ENCODE results near the gene SLCO4A1.

DNA sequence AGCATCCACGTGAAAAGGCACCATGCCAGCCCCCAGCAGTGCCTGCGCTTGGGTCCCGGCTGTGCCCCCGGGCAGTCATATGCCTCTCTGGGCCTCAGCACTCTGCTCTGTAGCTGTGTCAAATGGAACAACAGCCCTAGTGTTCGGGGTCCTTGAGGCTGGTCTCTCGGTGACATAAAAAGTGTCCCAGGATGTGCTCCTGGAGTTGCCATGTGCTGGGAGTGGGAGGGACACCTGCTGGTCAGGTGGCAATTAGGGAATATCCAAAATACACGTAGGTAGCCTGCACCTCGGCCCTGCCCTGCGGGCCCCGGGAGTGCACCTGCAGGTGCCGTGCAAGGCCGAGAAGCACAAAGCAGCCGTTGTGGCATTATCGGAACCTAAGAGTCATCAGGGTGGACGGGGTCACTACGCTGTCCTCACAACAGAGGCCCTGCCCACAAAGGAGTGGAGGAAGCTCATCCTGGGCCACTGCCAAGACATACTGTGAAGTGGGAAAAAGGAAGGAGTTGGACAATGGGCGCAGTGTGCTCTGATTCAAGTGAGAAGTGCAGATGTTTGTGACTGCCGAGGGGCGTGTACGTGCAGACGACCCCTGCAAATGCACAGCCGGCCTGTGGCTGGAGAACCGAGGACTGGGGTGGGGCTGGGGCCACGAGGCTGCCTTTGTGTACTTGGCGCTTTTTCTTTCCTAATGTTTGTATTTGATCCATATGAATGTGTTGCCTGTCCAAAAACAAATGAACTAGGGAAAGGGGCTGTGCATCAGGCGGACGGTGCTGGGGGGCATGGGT is 24.6 kb downstream of the SLCO4A1 start:
- TF ChIP-seq, protein P1, sequence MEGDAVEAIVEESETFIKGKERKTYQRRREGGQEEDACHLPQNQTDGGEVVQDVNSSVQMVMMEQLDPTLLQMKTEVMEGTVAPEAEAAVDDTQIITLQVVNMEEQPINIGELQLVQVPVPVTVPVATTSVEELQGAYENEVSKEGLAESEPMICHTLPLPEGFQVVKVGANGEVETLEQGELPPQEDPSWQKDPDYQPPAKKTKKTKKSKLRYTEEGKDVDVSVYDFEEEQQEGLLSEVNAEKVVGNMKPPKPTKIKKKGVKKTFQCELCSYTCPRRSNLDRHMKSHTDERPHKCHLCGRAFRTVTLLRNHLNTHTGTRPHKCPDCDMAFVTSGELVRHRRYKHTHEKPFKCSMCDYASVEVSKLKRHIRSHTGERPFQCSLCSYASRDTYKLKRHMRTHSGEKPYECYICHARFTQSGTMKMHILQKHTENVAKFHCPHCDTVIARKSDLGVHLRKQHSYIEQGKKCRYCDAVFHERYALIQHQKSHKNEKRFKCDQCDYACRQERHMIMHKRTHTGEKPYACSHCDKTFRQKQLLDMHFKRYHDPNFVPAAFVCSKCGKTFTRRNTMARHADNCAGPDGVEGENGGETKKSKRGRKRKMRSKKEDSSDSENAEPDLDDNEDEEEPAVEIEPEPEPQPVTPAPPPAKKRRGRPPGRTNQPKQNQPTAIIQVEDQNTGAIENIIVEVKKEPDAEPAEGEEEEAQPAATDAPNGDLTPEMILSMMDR (IDR thresholded peaks at IDR 0.05): no peak
- TF ChIP-seq POLR2A (IDR thresholded peaks at IDR 0.05): no peak

Measured in adrenal gland (tissue), 5 donors.